Smooth muscle cell (in vitro differentiated cells): ENCODE data around the gene PTPRG. TPM values are rescaled to one million over a fixed set of nuclear protein-coding genes. Genes with fewer than 3 reads are reported as not detected.
A peak's percentile ranks its signal among the peaks of the same experiment; 100 is the strongest.

ENCODE experiments used
- DNase-seq: peaks from one replicate; lab custom pipeline; 2025; ENCODE audit not compliant: unreplicated experiment; lab: John Stamatoyannopoulos, UW
- H2AFZ ChIP-seq: fragments of 200-600 bp; sonication (generic); 2 replicates; pipeline ENCODE4 v1.6.0; 2016; ENCODE audit warnings: antibody characterized with exemption, low read depth, mild to moderate bottlenecking
- H3F3A ChIP-seq: fragments of 200-600 bp; sonication (generic); 2 replicates; pipeline ENCODE4 v1.6.0; 2017; ENCODE audit warnings: antibody characterized with exemption, low read depth
- H3K27ac ChIP-seq: fragments of 200-600 bp; sonication (generic); 2 replicates; pipeline ENCODE4 v1.5.1; 2016; ENCODE audit warnings: low read depth, mild to moderate bottlenecking
- H3K27me3 ChIP-seq: fragments of 200-600 bp; sonication (generic); 2 replicates; pipeline ENCODE4 v1.6.1; 2016; ENCODE audit warnings: low read depth, mild to moderate bottlenecking
- H3K36me3 ChIP-seq: fragments of 200-600 bp; sonication (generic); 2 replicates; pipeline ENCODE4 v1.5.1; 2016; ENCODE audit warnings: low read depth
- H3K4me1 ChIP-seq: fragments of 200-600 bp; sonication (generic); 2 replicates; pipeline ENCODE4 v1.5.1; 2016; ENCODE audit warnings: low read depth
- H3K4me2 ChIP-seq: fragments of 200-600 bp; sonication (generic); 2 replicates; pipeline ENCODE4 v1.6.0; 2016; ENCODE audit warnings: mild to moderate bottlenecking
- H3K4me3 ChIP-seq: fragments of 200-600 bp; sonication (generic); 2 replicates; pipeline ENCODE4 v1.5.1; 2016; ENCODE audit warnings: mild to moderate bottlenecking
- H3K79me2 ChIP-seq: fragments of 200-600 bp; sonication (generic); 2 replicates; pipeline ENCODE4 v1.6.0; 2016; ENCODE audit warnings: low read depth, mild to moderate bottlenecking
- H3K9ac ChIP-seq: fragments of 200-600 bp; sonication (generic); 2 replicates; pipeline ENCODE4 v1.6.0; 2016; ENCODE audit warnings: low read depth
- H3K9me3 ChIP-seq: fragments of 200-600 bp; sonication (generic); replicated peaks from 2 replicates; pipeline ENCODE4 v1.5.1; 2016; ENCODE audit warnings: low read depth
- H4K20me1 ChIP-seq: fragments of 200-600 bp; sonication (generic); 2 replicates; pipeline ENCODE4 v1.6.0; 2016; ENCODE audit warnings: low read depth
- CTCF ChIP-seq: fragments of 200-600 bp; sonication (generic); IDR thresholded peaks from 2 replicates; pipeline ENCODE4 v1.5.1; 2017; ENCODE audit warnings: borderline replicate concordance, mild to moderate bottlenecking, antibody characterized with exemption; ENCODE audit not compliant: insufficient read depth, poor library complexity, severe bottlenecking
- WGBS: methylation state at CpG from one replicate; pipeline ENCODE4 v1.1.7; 2016; ENCODE audit warnings: low lambda C conversion rate; 5-methylcytosine and 5-hydroxymethylcytosine counted together
- polyA plus RNA-seq: library from polyadenylated mRNA; unstranded; fragments of >200 nt; fragmentation: Nextera tagmentation; extraction: Ambion mirVana; gene quantifications from 2 replicates; pipeline ENCODE4 v1.2.1, GENCODE V29; 2016
- total RNA-seq: library from RNA; depleted of rRNA; stranded (reverse); fragments of >200 nt; gene quantifications from 2 replicates; pipeline ENCODE4 v1.2.3, GENCODE V29; 2014

PTPRG gene
- total and polyA plus RNA-seq, 2 experiments from 2014 or later = 21.2 to 87.3 TPM

GRCh38 chr3:62168356-62168755 lies 607.0 kb downstream of the PTPRG start:
- H2AFZ ChIP-seq = no peak overlapping the region
- no peak overlapping the region for H3K9ac ChIP-seq
- H3K27ac ChIP-seq = no peak overlapping the region
- no peak for DNase-seq
- H3F3A ChIP-seq = no peaks in the 10 kb centered on the region
- no peak for TF ChIP-seq CTCF
- no peak overlapping the region for H3K4me3 ChIP-seq
- H3K27me3 ChIP-seq = no peaks in the 10 kb centered on the region
- no peak overlapping the region for H3K4me2 ChIP-seq
- no peaks in the 10 kb centered on the region for H3K36me3 ChIP-seq
- no peaks in the 10 kb centered on the region for H3K9me3 ChIP-seq
- no peaks in the 10 kb centered on the region for H4K20me1 ChIP-seq
- no peaks in the 10 kb centered on the region for H3K4me1 ChIP-seq
- 86% methylated on average over 3 of the region's 3 CpGs for WGBS
- H3K79me2 ChIP-seq = no peaks in the 10 kb centered on the region

GRCh38 chr3:62169906-62170660 lies 608.7 kb downstream of the PTPRG start:
- Histone ChIP-seq H3K36me3 (no peaks in the 10 kb centered on the region), H3K27me3 (no peaks in the 10 kb centered on the region), H3K9me3 (no peaks in the 10 kb centered on the region), H4K20me1 (no peaks in the 10 kb centered on the region), H3F3A (no peaks in the 10 kb centered on the region), H3K4me2 (peak overlapping the region; percentile 3), H3K9ac (no peak overlapping the region), H3K79me2 (no peaks in the 10 kb centered on the region), H3K27ac (peak overlapping the region; percentile 9), H3K4me1 (no peaks in the 10 kb centered on the region), H2AFZ (no peak overlapping the region), H3K4me3 (no peak overlapping the region)
- no peak for DNase-seq
- TF ChIP-seq CTCF = no peak
- 77% methylated on average over 4 of the region's 4 CpGs for WGBS

- Histone ChIP-seq H3K4me1 (no peaks in the 10 kb centered on the region), H3K27me3 (no peaks in the 10 kb centered on the region), H3K9ac (no peak overlapping the region), H3K79me2 (no peaks in the 10 kb centered on the region), H4K20me1 (no peaks in the 10 kb centered on the region), H3K36me3 (no peaks in the 10 kb centered on the region), H2AFZ (no peak overlapping the region), H3K4me2 (no peak overlapping the region), H3F3A (no peaks in the 10 kb centered on the region), H3K27ac (no peak overlapping the region), H3K9me3 (no peaks in the 10 kb centered on the region), H3K4me3 (no peak overlapping the region)
- WGBS = 98% methylated on average over 2 of the region's 2 CpGs
- no peak for TF ChIP-seq CTCF
- no peak for DNase-seq
These were observed 610.4 kb downstream of the PTPRG start for GRCh38 chr3:62171789-62172188.

- Histone ChIP-seq H3K36me3 (no peaks in the 10 kb centered on the region), H4K20me1 (no peaks in the 10 kb centered on the region), H2AFZ (no peak overlapping the region), H3K4me3 (no peak overlapping the region), H3K27me3 (no peaks in the 10 kb centered on the region), H3K4me1 (no peaks in the 10 kb centered on the region), H3K27ac (no peak overlapping the region), H3K4me2 (no peak overlapping the region), H3F3A (no peaks in the 10 kb centered on the region), H3K79me2 (no peaks in the 10 kb centered on the region), H3K9me3 (no peaks in the 10 kb centered on the region), H3K9ac (no peak overlapping the region)
- TF ChIP-seq CTCF = no peak
- no peak for DNase-seq
- 100% methylated on average over 1 of the region's 1 CpG for WGBS
These were observed 610.8 kb downstream of the PTPRG start for GRCh38 chr3:62172199-62172598.
